HG03196 (cell line): Measurements from ENCODE around the gene POLD2.

Source experiments
- ATAC-seq: cut with Tn5 transposase; IDR thresholded peaks from one replicate; pipeline ENCODE4 v1.9.1; 2021; ENCODE audit not compliant: unreplicated experiment

POLD2 gene

GRCh38 chr7:44114586-44115310, 8.6 kb downstream of the POLD2 start:
- no peak for ATAC-seq

- ATAC-seq = no peak
Measured at GRCh38 chr7:44113764-44114354, 9.5 kb downstream of the POLD2 start.

- no peak for ATAC-seq
Measured at GRCh38 chr7:44112997-44113763, 10.2 kb downstream of the POLD2 start.

- no peak for ATAC-seq
Measured at GRCh38 chr7:44112231-44112996, 10.9 kb downstream of the POLD2 start.

GRCh38 chr7:44111761-44112160, 11.6 kb downstream of the POLD2 start:
- no peak for ATAC-seq

- ATAC-seq = no peak
Measured at GRCh38 chr7:44110719-44111635, 12.4 kb downstream of the POLD2 start.

- ATAC-seq = no peak
Measured at GRCh38 chr7:44109991-44110390, 13.4 kb downstream of the POLD2 start.

GRCh38 chr7:44108768-44109750, 14.3 kb downstream of the POLD2 start:
- no peak for ATAC-seq

GRCh38 chr7:44107961-44108767, 15.2 kb downstream of the POLD2 start:
- no peak for ATAC-seq

- no peak for ATAC-seq
Measured at GRCh38 chr7:44107116-44107960, 16.0 kb downstream of the POLD2 start.

GRCh38 chr7:44106311-44107065, 16.9 kb downstream of the POLD2 start:
- ATAC-seq = no peak

GRCh38 chr7:44105832-44106231, 17.5 kb downstream of the POLD2 start:
- no peak for ATAC-seq

- ATAC-seq = no peak
Measured at GRCh38 chr7:44104860-44105771, 18.2 kb downstream of the POLD2 start.

GRCh38 chr7:44103923-44104859, 19.2 kb downstream of the POLD2 start, which contains the start of gene AEBP1:
Gene AEBP1, plus strand, starts transcription at chr7:44104345. Its CDS starts 321 bp downstream, at chr7:44104666.
- ATAC-seq = no peak
